HG03520 (cell line): Measurements from ENCODE around the gene TGFB2.

Experiments used
- ATAC-seq: cut with Tn5 transposase; IDR thresholded peaks from one replicate; pipeline ENCODE4 v1.9.1; 2021; ENCODE audit warnings: mild to moderate bottlenecking, moderate library complexity; ENCODE audit not compliant: unreplicated experiment

TGFB2 gene

DNA sequence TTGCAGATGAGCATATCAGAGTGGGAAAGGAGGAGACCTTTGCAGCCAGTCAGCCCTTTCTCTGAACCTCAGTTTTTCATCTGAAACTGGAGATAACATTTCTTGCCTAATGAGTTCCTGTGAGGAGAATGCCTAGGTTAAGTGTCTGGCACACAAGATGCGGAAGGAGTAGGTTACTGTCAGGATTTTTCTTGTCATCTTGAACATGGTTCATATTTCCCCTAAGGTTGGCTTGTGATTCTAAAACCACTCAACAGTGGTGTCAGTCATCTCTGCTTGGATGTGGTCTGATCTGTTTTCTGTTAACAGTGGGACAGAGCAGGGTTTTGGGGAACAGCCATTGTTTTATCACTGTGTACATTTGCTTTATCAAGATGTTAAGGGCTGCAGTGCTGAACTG is 70.6 kb downstream of the TGFB2 start:
- no peak for ATAC-seq

DNA sequence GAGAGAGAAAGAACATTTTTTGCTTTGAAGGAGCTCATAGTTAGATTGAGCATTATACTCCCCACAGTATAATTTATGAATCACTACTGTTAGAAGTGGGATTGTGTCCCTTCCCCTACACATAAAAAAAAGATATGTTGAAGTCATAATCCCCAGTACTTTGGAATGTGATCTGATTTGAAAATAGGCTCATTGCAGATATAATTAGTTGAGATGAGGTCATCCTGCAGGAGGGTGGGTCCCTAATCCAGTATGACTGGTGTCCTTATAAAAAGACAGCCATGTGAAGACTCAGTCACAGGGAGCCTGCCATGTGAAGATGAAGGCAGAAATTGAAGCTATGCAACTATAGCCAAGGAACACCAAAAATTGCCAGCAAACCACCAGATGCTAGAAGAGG is 76.4 kb downstream of the TGFB2 start:
- no peak for ATAC-seq

DNA sequence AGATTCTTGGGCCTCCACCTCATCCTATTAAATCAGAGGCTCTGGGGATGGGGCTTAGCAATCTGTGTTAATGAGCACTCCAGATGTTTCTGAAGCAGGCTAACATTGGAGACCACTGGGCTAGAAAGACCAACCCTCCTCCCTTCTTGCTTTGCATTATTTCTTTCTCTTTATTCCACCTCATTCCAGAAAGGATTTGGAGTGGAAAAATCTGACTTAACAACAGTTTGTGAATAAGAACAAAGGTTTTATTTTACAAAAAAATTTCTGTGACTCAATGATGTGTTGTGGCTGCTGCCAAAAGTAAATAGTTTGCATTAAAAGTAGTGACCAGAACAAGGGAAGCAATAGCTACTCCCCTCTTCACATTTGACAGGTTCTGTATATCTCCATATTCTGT is 79.4 kb downstream of the TGFB2 start:
- no peak for ATAC-seq

DNA sequence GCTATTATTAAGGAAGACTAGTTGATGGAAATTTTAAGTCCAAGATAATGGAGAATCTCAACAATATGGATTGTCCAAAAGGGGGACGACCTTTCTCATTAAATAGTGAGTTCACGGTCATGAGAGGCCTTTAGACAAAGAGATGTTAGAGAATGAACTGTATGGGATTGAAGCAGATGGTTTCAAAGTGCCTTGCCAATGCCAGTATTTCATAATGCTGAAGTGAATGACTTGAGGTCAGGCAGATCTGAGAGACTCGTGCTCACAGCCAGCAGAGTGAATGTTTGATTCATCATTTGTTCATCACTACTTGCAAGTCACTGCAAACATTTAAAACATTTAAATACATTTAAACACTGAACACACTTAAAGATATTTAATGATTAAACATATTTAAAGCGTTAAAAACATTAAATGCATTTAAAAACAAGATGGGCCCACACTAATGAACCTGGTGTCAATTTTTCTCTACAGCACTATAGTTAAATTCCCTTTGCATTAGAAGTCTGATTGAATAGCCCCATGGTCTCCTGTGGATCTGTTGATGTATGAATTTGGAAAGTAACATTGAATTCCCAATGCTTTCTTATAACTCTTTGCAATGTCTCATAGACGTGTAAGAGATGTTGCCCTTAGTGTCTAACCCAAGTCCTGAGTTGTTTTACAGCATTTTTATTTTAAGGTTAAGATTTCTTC is 80.7 kb downstream of the TGFB2 start:
- ATAC-seq = no peak

DNA sequence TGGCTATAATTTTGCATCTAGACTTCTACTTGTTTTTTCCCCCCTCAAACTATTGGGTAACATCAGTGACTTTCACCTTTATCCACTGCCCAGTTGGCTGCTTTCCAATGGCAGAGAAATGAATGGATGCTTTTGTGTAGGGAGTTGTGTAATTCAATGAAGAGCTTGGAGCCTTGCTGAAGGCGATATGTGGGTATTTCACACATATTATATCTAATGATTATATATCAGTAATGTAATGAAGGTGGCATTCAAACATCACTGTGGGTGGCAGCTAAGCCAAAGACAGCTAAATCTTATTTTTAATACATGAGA is 81.2 kb downstream of the TGFB2 start:
- ATAC-seq = no peak

DNA sequence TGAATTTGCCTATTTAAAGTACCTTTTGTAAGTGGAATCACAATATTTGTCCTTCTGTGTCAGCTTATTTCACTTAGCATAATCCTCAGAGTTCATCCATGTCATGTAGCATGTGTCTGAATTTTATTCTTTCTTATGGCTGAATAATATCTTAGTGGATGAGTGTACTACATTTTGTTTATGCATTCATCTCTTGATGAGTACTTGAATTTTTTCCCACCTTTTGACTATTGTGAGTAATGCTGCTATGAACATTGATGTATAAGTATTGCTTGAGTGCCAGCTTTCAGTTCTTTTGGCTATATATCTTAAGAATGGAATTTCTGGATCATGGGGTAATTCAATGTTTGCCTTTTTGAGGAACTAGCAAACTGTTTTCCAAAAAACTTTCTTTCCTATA is 84.2 kb downstream of the TGFB2 start:
- no peak for ATAC-seq

DNA sequence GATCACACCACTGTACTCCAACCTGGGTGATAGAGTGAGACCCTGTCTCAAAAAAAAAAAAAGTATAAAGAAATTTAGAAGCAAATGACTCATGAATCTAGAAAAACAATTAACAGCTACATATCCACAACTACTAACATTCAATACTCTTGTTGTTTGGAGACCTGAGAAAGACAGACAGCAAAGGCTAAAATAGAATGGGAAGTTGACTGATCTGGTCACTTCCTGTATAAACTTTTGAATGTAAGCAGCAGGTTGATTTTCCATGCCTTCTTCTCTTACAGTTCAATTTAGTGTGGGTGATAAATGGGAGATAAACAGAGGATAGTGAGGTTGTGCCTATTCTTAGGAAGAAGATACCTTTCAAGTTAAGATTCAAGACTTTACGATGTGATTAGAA is 85.2 kb downstream of the TGFB2 start:
- ATAC-seq = no peak

DNA sequence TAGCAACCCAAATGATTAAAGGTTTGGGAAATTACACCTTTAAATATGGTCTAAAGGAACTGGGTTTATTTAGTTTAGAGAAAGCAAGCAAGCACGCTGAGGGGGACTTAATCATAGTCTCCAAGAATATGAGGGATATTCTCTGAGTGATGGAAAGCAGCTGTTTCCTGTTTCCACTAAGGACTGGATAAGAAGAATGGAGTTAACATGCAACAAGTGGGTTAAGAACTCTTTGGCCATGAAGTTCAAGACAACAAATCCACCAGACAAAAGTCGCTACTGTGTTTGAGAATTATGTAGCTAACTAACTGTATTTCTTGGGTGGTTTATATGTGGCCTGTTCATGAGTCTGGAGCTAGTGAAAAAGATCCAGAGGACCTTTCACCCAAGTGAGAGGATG is 85.7 kb downstream of the TGFB2 start:
- ATAC-seq = no peak

DNA sequence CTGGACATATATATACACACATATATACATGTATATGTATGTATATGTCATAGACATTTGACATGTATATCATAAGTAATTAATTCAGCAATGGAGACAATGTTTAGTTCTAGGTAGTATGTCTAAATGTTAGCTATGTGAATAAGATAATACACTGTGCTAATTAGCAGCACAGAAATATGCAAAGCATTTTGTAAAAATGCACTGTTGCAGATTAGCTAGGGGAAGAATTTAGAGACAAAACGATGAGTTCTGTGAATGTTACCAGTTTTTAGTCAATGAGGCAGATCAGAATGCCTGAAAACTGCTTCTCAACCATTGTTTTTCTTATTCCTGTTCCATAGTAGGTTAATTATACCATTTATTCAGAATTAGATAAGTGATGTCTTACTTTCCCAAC is 86.3 kb downstream of the TGFB2 start:
- no peak for ATAC-seq

DNA sequence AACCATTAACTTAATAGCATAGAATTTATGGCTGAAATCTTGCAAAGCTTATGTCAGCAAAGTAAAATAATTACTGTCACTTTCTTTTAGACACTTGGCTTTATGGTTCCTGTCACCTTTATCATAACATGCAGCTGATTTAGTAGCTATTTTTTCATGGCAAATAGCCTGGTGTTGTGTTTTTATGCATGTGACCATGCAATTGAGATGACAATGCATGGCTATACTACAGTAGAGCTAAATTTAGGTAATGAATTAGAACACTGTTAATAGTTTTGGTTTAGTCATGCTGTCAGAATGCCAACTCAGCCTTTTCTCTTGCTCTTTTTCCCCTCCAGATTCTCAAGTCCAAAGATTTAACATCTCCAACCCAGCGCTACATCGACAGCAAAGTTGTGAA is 88.6 kb downstream of the TGFB2 start:
- no peak for ATAC-seq

DNA sequence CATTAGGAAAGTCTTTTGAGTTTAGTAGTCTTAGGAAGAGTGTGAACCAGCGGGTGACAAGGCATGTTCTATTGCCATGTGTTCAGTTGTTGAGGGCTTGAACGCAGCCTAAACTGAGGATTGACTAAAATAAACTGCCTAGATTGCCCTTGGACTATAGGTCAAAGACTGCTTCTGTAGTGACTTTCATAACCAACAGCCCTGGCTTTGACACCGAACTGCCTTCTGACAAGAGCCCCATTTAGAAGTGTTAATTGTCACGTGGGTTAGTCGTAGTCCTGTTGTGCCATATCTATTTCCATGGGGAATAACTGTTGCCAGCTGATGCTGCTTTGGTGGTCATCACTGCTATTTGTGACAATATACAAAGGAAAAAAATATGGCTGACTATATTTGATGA is 90.4 kb downstream of the TGFB2 start:
- ATAC-seq = no peak

DNA sequence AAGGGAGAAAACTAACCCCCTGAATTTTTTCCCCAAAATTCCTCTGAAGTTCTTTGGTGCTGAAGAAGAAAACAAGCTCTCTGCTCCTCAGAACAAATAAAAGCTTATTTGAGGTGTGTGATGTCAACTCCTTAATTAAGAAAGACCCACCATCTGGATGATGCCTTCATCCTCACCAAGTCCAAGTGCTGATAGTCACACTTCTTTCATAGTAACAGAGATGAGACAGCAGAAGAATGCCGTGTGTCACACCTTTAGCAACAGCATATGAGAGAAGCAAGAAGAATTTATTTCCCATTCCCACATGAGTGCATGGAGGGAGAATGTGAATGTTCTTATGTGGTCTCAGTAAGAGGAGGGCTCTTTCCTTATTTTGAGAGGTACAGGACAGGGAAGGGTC is 91.2 kb downstream of the TGFB2 start:
- no peak for ATAC-seq

DNA sequence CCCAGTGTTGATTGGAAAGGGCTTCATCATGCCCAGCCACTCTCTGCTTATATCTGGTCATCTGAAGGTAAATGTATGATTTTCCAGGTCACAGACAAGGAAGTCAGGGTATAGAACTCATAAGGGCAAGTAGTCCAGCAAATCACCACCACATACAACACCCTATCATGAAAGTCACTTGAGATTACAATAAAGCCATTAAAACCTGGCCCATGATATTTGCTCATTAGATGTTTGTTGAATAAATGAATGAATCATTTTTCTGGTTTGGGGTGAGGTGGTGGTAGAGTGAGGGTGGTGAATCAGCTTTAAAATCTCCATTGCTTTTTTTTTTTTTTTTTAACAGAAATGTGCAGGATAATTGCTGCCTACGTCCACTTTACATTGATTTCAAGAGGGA is 91.9 kb downstream of the TGFB2 start:
- ATAC-seq = no peak

DNA sequence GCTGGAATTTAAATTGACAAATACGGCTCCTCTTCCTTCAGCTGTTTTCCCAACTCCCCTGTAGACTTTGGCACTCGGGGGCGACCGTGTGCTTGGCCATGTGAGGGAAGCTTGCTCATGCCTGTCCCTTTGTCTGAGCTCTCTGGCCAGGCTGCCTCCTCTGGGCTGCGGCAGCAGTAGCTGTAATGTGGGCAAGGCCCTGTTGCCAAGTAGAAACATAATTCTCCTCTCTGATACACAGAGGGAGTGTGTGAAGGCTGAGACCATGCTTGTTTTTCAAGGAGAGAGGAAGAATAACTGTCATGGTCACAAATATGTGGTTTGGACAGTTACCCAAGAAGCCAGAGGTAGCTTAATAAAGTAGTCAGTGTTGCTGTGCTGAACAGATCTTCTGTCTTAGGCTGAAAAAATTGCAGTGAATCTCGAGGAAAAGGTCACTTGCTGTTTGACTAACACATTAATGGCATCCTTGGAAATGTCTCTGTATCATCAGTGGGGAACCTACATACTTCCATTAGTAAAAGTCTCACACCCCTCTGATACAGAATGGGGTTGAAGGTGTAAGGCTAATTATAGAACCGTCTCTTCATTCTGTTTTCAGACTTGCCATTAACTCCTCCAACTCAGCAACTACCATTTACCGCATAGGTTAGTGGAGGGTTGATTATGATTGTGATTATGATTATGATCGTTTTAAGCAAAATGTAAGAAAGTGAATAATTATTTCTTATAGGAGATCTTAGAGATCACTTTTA is 94.6 kb downstream of the TGFB2 start:
- ATAC-seq = no peak

DNA sequence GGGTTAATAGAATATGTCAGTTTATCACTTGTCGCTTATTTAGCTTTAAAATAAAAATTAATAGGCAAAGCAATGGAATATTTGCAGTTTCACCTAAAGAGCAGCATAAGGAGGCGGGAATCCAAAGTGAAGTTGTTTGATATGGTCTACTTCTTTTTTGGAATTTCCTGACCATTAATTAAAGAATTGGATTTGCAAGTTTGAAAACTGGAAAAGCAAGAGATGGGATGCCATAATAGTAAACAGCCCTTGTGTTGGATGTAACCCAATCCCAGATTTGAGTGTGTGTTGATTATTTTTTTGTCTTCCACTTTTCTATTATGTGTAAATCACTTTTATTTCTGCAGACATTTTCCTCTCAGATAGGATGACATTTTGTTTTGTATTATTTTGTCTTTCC is 98.1 kb downstream of the TGFB2 start:
- no peak for ATAC-seq

DNA sequence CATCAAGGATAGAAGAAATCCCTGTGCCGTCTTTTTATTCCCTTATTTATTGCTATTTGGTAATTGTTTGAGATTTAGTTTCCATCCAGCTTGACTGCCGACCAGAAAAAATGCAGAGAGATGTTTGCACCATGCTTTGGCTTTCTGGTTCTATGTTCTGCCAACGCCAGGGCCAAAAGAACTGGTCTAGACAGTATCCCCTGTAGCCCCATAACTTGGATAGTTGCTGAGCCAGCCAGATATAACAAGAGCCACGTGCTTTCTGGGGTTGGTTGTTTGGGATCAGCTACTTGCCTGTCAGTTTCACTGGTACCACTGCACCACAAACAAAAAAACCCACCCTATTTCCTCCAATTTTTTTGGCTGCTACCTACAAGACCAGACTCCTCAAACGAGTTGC is 99.0 kb downstream of the TGFB2 start:
- no peak for ATAC-seq

DNA sequence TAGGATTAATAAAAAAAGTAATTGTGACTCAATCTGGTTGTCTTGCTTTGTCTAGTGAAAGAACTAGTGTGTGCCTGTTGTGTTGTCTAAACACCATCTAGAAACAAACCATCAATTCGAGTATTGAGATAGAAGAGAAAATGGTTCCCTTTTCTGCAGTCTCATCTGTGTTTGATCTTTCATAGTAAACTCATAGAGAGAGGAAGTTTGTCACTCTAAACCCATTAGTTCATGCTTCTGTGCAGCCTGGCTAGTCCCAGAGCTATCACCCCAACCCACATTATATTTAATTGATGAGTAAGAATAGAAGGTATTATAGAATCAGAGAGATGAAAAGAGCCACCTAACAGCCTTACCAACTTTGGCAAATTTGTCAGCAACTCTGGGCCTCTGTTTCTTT is 99.5 kb downstream of the TGFB2 start:
- ATAC-seq = no peak

DNA sequence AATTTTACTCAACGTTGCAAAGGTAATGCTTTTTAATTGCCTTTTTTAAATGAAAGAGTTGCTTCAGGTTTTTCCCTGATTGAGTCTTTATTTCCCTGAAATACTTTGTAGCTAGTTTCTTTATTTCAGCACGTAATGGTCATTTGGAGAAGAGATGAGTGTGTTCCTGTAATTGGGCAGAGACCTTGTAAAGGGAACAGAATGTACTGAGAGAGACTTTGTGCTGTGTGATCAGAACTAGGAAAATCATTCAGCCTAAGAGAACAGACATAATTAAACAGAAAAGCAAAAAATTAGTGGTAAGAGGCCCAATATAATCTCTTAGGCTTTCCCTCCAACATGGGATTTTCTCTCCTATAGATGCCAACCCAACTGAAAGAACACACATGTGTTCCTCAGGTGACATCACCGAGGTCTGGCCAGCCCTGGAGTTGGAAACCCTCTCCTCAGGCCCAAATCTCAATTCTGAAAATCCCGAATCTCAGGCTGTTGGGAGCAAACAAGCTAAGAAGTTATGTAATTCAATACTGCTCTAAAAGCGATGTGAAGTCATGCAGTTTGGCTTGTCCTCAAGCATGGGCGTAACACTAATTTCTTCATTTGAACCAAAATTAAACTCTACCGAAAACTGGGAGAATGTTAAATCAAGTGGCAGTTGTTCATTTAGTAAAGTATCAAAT is 102.0 kb downstream of the TGFB2 start:
- no peak for ATAC-seq

DNA sequence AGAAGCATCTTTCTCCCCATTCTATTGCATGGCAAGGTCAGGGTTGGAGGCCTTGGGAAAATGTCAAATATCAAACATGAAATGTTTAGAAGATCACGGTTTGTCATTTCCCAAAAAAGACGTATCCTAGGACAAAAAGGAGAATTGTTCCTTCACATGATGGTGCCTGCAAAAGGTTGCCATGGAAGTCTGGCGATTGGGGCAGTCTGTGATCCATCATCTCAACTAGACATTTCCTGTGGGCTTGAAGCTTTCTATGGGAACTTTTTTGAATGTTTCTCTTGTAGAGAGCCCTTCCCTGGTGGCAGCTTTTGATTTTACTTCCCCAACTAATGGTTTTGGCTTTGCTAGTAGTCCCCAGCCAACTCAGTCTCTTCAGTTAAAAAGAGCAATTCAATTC is 106.3 kb downstream of the TGFB2 start:
- no peak for ATAC-seq

DNA sequence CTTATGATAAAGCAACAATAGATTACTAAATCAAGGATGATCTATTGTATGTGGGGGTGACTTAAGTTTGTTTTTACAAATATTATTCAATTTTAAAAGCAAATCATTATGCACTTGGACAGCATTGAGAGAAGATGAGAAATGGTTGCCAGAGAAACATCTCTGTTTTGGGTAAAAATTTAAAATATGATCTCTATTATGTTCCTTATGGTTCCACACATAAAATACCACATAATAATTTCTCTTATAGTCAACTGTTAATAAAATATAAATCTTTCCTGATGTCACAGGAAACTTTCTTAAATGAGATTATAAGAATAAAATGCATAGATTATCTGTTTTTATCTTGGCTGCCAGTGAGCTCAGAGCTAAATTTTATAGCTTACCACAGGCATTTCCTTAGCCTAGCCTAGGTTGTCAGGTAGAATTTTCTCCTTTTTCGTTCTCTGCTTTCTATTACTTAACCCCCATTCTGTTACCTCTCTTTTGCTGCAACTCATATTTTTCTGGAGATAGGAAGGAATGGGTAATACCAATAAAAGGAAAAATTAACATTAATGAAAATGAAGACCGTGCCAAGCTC is 109.7 kb downstream of the TGFB2 start:
- ATAC-seq = no peak

DNA sequence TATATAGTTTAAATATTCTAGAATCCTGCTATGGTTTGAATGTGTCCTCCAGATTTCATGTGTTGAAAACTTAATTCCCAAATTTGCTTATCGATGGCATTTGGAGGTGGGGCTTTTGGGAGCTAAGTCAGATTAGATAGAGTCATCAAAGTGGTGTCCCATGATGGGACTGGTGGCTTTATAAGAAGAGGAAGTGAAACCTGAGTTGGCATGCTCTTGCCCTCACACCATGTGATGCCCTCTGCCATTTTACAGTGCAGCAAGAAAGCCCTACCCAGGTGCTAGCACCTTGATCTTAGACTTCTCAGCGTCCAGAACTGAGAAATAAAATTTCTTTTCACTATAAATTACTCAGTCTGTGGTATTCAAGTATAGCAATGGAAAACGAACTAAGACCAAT is 111.3 kb downstream of the TGFB2 start:
- ATAC-seq = no peak

DNA sequence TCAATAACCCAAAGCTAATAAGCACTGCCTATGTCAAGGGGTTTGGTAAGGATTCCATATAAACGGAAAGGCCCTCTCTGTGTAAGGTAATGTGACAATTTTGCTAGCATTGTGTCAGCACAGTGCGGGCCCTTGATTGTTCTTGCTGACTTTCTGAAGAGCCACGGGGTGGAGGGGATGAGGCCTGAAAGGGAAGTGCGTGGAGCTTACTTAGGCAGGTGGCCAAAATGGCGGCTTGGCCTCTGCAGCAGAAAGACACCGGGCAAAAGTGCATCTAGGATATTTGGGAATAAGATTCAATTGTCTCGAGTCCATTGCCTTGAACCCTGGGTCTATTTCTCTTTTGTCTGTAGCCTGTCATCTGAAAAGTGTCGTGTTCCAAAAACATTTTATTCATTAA is 114.3 kb downstream of the TGFB2 start:
- no peak for ATAC-seq
